ENCODE measurements around the gene PRDM16.

GRCh38 chr1:3251807-3252428 is 182.9 kb downstream of the PRDM16 start:
- TF ChIP-seq GABPA (IDR thresholded peaks at IDR 0.05; ENCODE audit: low read depth, low read length) (no peak), GABPA (CRISPR knock-in tag; IDR thresholded peaks at IDR 0.05; ENCODE audit: low read depth) (no peak), ZFP37 (CRISPR knock-in tag; IDR thresholded peaks at IDR 0.05; ENCODE audit: borderline replicate concordance) (no peak), ZNF10 (CRISPR knock-in tag; IDR thresholded peaks at IDR 0.05; ENCODE audit: borderline replicate concordance, low read depth) (no peak)
